HG02884 (cell line): ENCODE results near the gene TAS1R2.

Experiments
- ATAC-seq: cut with Tn5 transposase; IDR thresholded peaks from one replicate; pipeline ENCODE4 v1.9.1; 2021; ENCODE audit warnings: mild to moderate bottlenecking, moderate library complexity; ENCODE audit not compliant: unreplicated experiment

TAS1R2 gene

DNA sequence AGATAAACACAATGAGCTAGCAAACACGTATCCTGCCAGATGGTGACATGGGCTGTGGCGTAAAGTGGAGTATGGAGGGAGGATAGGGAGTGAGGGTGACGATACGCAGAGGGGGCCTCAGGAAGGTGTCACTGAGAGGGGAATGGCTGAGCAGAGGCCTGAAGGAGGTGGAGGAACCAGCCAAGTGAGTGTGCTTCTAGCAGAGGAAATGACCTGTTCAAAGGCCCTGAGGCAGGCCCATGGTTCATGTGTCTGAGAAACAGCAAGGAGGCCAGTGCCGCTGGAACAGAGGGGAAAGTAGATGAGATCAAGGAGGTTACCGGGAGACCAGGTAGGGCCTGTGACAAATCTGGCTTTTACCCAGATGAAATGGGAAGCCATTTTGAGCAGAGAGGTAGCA lies 36.0 kb downstream of the TAS1R2 start:
- ATAC-seq, result no peak

DNA sequence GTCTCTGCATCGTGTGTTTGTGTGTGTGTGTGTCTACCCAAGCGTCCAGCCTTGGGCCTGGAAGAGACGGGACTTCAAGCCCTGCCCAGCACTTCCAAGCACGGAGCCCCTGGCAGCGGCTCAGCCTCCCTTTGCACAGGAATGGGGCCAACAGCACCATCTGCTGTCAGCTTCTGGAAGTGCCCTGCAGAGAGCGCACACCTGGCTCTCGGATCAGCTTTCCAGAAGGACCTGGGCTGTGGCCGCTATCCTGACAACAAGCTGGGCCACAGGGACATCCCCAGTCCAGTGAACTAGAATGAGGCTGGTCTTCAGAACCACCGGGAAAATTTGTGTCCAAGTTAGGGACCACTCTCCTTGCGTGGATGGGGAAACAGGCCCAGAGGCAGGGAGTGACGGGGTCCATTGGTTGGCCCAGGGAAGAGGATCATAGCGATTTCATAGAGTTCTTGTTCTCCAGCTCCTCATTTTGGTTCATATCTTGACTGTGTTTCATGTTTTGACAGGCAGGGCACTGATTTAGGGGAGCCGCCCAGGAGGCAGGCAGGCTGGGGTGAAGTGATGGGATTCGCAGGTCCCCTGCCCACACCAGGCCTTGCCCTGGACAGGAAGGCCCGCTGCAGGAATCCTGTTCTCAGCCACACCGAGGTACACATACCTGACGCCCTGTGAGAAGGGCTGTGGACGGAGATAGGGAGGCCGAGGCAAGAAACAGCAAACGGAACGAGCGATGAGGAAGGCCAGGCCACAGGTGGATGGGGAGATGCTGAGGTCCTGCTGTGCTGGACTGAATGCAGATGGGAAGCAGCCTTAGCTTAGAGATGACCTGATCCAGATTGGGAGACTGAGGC lies 38.4 kb downstream of the TAS1R2 start:
- no peak for ATAC-seq

- no peak for ATAC-seq
Measured at GRCh38 chr1:18819986-18820790, 39.3 kb downstream of the TAS1R2 start.

- no peak for ATAC-seq
Measured at GRCh38 chr1:18819203-18819602, 40.3 kb downstream of the TAS1R2 start.

GRCh38 chr1:18817795-18818435 lies 41.5 kb downstream of the TAS1R2 start:
- ATAC-seq, result no peak

DNA sequence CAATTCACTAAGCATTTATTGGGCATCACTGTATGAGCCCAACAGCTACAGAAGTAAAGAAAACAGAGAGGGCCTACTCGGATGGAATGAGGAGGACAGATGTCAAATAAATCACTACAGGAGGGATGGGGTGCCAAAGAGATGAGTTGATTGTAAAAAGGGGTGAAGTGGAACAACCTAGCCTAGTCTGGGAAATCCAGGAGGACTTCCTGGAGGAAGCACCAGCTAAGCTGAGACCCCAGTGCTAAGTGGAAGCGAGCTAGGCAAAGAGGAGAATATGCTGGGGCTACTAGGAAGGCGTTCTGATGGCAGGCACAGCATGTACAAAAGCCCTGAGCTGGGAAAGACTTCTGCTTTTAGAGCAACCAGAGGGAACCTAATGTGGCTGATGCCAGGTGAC lies 42.1 kb downstream of the TAS1R2 start:
- ATAC-seq, result no peak

GRCh38 chr1:18816808-18817207 lies 42.7 kb downstream of the TAS1R2 start:
- no peak for ATAC-seq

- no peak for ATAC-seq
Measured at GRCh38 chr1:18814874-18815531, 44.5 kb downstream of the TAS1R2 start.

DNA sequence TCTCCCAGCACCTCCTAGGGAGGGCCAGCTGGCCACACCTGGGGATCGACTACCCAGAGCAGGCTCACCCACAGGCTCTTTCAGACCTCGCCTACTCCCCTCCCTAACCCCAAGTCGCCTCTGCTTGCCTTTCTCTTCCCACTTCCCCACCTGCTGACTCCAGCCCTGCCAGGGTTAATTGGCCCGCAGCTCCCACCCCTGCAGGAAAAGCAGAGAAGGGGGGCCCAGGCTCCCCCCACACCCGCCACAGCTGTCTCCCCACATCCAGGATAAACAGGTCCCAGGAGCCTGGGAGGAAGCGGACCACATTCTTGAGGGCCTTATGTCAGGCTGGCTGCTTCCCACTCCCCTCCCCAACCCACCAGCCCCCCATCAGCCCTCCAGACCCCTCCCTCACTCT lies 45.0 kb downstream of the TAS1R2 start:
- no peak for ATAC-seq

- no peak for ATAC-seq
Measured at GRCh38 chr1:18812453-18812939, 47.0 kb downstream of the TAS1R2 start.

GRCh38 chr1:18811733-18812452 lies 47.6 kb downstream of the TAS1R2 start:
- ATAC-seq, result no peak

DNA sequence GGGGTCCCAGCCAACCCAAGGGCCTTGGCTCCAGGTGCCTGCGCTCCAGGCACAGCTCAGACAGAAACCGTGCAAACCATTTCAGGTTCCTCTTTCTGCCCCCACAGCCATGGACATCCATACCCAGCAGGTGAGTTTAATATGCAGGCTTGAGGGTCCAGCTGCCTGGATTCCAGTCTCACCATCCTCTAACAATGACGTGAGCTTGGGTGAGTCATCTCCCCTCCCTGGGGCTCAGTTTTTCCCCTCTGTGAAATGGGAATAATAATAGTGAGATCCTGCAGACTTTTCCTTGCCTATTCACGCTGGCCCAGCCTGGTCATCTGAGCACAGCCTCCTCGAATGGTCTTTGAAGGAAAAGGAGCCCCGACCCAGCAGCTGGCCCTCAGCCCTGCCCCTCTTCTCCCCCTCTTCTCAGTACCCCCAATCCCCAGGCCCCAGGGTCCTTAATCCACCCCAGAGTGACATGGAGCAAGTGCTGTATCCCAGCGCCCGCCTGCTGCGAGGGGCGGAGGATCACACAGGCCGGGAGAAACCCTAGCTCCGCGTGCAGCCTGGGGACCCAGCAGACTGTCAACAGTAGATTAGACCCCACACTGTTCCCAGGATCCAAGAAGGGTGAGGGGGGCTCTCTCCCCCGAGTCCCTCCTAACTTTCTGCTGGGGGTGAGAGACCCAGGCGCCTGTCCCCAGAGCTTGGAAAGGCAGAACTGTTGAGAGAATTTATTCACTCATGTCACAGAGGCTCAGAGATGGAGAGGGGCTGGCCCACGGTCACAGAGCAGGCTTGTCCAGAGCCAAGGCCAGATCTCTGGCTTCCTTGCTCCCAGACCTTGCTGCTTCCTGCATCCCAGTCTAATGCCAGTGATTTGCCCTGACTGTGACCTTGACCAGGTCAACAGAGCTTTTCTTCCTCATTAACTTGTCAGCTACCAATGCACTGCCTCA lies 49.2 kb downstream of the TAS1R2 start:
- ATAC-seq, result no peak

DNA sequence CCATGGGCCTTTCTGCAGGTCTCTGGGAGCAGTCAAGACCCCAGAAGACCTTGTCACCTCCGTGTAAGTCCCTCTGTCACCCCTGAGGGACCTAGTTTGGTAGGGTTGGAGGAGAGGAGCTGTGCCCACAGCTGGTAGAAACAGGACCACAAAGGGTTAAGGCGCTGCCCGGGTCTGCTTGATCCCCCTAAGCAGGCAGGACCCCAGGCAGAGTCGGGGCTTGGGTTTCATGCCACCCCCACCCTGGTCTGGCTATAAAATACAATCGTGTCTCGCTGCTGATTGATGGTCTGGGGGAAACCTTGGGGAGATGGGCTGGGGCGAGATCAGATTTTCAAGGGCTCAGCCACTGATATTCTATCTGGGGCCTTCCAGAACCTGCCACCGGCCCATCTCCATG lies 50.9 kb downstream of the TAS1R2 start:
- no peak for ATAC-seq

GRCh38 chr1:18807334-18808063 lies 52.0 kb downstream of the TAS1R2 start:
- no peak for ATAC-seq

- no peak for ATAC-seq
Measured at GRCh38 chr1:18805925-18806849, 53.3 kb downstream of the TAS1R2 start.

GRCh38 chr1:18805150-18805879 lies 54.1 kb downstream of the TAS1R2 start:
- no peak for ATAC-seq

DNA sequence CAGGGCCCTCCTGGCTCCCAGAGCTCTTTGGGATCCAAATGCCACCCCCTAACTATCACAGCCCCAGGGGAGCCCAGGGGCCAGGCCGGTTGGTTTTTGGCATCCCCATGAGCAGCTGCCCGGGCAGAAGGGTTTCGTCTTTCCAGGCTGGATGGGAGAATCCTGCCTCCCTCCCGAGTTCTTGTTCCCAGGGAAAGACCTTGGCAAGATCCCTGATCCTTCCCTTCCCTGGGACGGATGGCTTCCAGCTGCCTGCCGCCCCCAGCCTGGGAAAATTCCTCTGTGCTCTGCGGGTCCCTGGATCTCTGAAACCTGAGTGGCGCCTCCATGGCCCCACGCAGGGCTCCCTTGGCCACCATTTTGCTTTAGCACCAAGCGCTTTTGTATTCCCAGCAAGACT lies 55.6 kb downstream of the TAS1R2 start:
- ATAC-seq, result no peak
